H1 (cell line): Measurements from ENCODE around the gene BRD2. TPM values are rescaled to one million over a fixed set of nuclear protein-coding genes. Genes with fewer than 3 reads are reported as not detected.

Source experiments
- CTCF ChIA-PET: fragments of 300-600 bp; sonication (Branson Sonifier 250); formaldehyde crosslinking; loops from one replicate; lab custom pipeline; 2021; ENCODE audit not compliant: partially characterized antibody; lab: Charles Lee
- POLR2A ChIA-PET: fragments of 300-600 bp; sonication (Branson Sonifier 250); formaldehyde crosslinking; loops from one replicate; lab custom pipeline; 2021; ENCODE audit warnings: inconsistent platforms; ENCODE audit not compliant: partially characterized antibody; lab: Charles Lee
- DNase-seq, 2 experiments: peaks; one replicate each; pipeline versions ENCODE4 v3.0.0 to v3.0.0-alpha.2; 2010 to 2022; ENCODE audit warnings: low spot score in 2 of 2, low read depth in 1 of 2, mixed read lengths in 1 of 2
- FAIRE-seq: peaks from 2 replicates; lab custom pipeline; 2011; peaks lifted over from hg19 to GRCh38; lab: Jason Lieb, UNC
- H2AFZ ChIP-seq: 2 replicates; pipeline ENCODE4 v1.8.1; 2012; ENCODE audit warnings: low read length, inconsistent platforms
- H2AK5ac ChIP-seq: 2 replicates; pipeline ENCODE4 v1.6.1; 2013; ENCODE audit warnings: low read depth, low read length
- H2BK120ac ChIP-seq: replicated peaks from 2 replicates; pipeline ENCODE3; 2013; ENCODE audit warnings: low read depth, low read length, inconsistent platforms
- H2BK12ac ChIP-seq: 2 replicates; pipeline ENCODE4 v1.6.1; 2013; ENCODE audit warnings: low read depth, low read length
- H2BK15ac ChIP-seq: 2 replicates; pipeline ENCODE4 v1.6.1; 2013; ENCODE audit warnings: low read length
- H2BK20ac ChIP-seq: 2 replicates; pipeline ENCODE4 v1.6.1; 2013; ENCODE audit warnings: low read length
- H2BK5ac ChIP-seq: 2 replicates; pipeline ENCODE4 v1.6.1; 2013; ENCODE audit warnings: low read depth, low read length
- H3K14ac ChIP-seq: 2 replicates; pipeline ENCODE4 v1.6.1; 2013; ENCODE audit warnings: inconsistent platforms; ENCODE audit not compliant: insufficient read length
- H3K18ac ChIP-seq: 2 replicates; pipeline ENCODE4 v1.6.1; 2013; ENCODE audit warnings: low read length; ENCODE audit errors: extremely low read depth
- H3K23ac ChIP-seq: 2 replicates; pipeline ENCODE4 v1.6.1; 2013; ENCODE audit warnings: inconsistent platforms; ENCODE audit not compliant: insufficient read length
- H3K23me2 ChIP-seq: 2 replicates; pipeline ENCODE4 v1.6.1; 2013; ENCODE audit warnings: low read depth, low read length
- H3K27ac ChIP-seq: 2 replicates; pipeline ENCODE4 v1.6.1; 2011; ENCODE audit warnings: low read depth, low read length, inconsistent platforms
- H3K27me3 ChIP-seq, 4 experiments: replicated peaks in 1 of 4; 1 replicate in 1 of 4; 2 replicates in 3 of 4; pipeline versions ENCODE4 v1.6.1 to v1.8.1; 2011 to 2013; ENCODE audit warnings: low read length in 3 of 4, mild to moderate bottlenecking in 3 of 4, inconsistent platforms in 2 of 4, mixed read lengths in 2 of 4, moderate library complexity in 1 of 4; ENCODE audit not compliant: control insufficient read depth in 3 of 4, insufficient read depth in 3 of 4; ENCODE audit errors: extremely low read depth in 1 of 4
- H3K36me3 ChIP-seq, 4 experiments: 2 replicates each; pipeline versions ENCODE4 v1.6.1 to v1.8.1; 2011 to 2013; ENCODE audit warnings: mild to moderate bottlenecking in 4 of 4, low read length in 3 of 4, moderate library complexity in 2 of 4, control low read depth in 1 of 4, inconsistent platforms in 1 of 4; ENCODE audit not compliant: insufficient read depth in 4 of 4, control insufficient read depth in 2 of 4
- H3K4ac ChIP-seq: replicated peaks from 2 replicates; pipeline ENCODE3; 2013; ENCODE audit warnings: low read length, low read depth, mixed read lengths, inconsistent platforms; ENCODE audit not compliant: insufficient read length
- H3K4me1 ChIP-seq, 4 experiments: replicated peaks in 1 of 4; 1 replicate in 1 of 4; 2 replicates in 3 of 4; pipeline versions ENCODE4 v1.6.1 to v1.8.1; 2011 to 2013; ENCODE audit warnings: low read length in 3 of 4, inconsistent platforms in 2 of 4, mixed read lengths in 1 of 4; ENCODE audit not compliant: insufficient read depth in 4 of 4, control insufficient read depth in 3 of 4
- H3K4me2 ChIP-seq, 2 experiments: 2 replicates each; pipeline versions ENCODE4 v1.6.1 to v1.8.1; 2011 to 2013; ENCODE audit warnings: low read depth in 2 of 2, low read length in 2 of 2, control low read depth in 1 of 2, inconsistent platforms in 1 of 2, mild to moderate bottlenecking in 1 of 2; ENCODE audit not compliant: insufficient read depth in 1 of 2
- H3K4me3 ChIP-seq, 4 experiments: fragments of 200-600, 300-600 bp in 1 of 4; sonication (generic), shearing (Covaris generic), sonication (Bioruptor Twin) in 1 of 4; 2 replicates each; pipeline versions ENCODE4 v1.5.1 to v1.8.1; 2011 to 2016; ENCODE audit warnings: low read length in 4 of 4, low read depth in 3 of 4, control low read depth in 2 of 4, inconsistent platforms in 2 of 4, mild to moderate bottlenecking in 2 of 4, mixed read lengths in 1 of 4, moderate library complexity in 1 of 4; ENCODE audit not compliant: insufficient read depth in 2 of 4; ENCODE audit errors: extremely low read depth in 1 of 4
- H3K56ac ChIP-seq: replicated peaks from 2 replicates; pipeline ENCODE3; 2013; ENCODE audit warnings: low read depth, mild to moderate bottlenecking, mixed read lengths, low read length, inconsistent platforms; ENCODE audit not compliant: insufficient read length
- H3K79me1 ChIP-seq: 2 replicates; pipeline ENCODE4 v1.6.1; 2013; ENCODE audit warnings: low read depth, low read length, control low read depth
- H3K79me2 ChIP-seq, 2 experiments: 2 replicates each; pipeline versions ENCODE4 v1.6.1 to v1.8.1; 2012 to 2013; ENCODE audit warnings: low read length in 2 of 2, mild to moderate bottlenecking in 2 of 2, inconsistent platforms in 1 of 2; ENCODE audit not compliant: insufficient read depth in 2 of 2, control insufficient read depth in 1 of 2
- H3K9ac ChIP-seq, 4 experiments: replicated peaks in 1 of 4; 1 replicate in 1 of 4; 2 replicates in 3 of 4; pipeline versions ENCODE4 v1.6.1 to v1.8.1; 2011 to 2013; ENCODE audit warnings: low read depth in 3 of 4, low read length in 3 of 4, control low read depth in 2 of 4, mild to moderate bottlenecking in 2 of 4, moderate library complexity in 2 of 4, inconsistent platforms in 1 of 4; ENCODE audit errors: extremely low read depth in 1 of 4
- H3K9me3 ChIP-seq, 2 experiments: 2 replicates each; pipeline versions ENCODE4 v1.6.1 to v1.8.1; 2012 to 2013; ENCODE audit warnings: mild to moderate bottlenecking in 2 of 2, moderate library complexity in 2 of 2, control low read depth in 1 of 2, inconsistent platforms in 1 of 2, low read depth in 1 of 2, low read length in 1 of 2, mixed read lengths in 1 of 2; ENCODE audit not compliant: insufficient read depth in 2 of 2
- H4K20me1 ChIP-seq, 2 experiments: replicated peaks in 1 of 2; 2 replicates each; pipeline versions ENCODE3 to v1.8.1; 2011 to 2013; ENCODE audit warnings: inconsistent platforms in 2 of 2, low read length in 2 of 2, mild to moderate bottlenecking in 1 of 2; ENCODE audit not compliant: insufficient read depth in 2 of 2, control insufficient read depth in 1 of 2
- H4K5ac ChIP-seq: 2 replicates; pipeline ENCODE4 v1.6.1; 2013; ENCODE audit warnings: low read length, low read depth, mixed read lengths, inconsistent platforms; ENCODE audit not compliant: insufficient read length
- H4K8ac ChIP-seq: 2 replicates; pipeline ENCODE4 v1.8.0; 2013; ENCODE audit warnings: mild to moderate bottlenecking, moderate library complexity, low read length, inconsistent platforms; ENCODE audit not compliant: insufficient read depth; ENCODE audit errors: extremely low read depth
- H4K91ac ChIP-seq: replicated peaks from 2 replicates; pipeline ENCODE3; 2013; ENCODE audit warnings: low read length, mixed read lengths, inconsistent platforms; ENCODE audit not compliant: insufficient read length
- CBX5 ChIP-seq: fragments of 300-800, 300-1000 bp; sonication (generic); IDR thresholded peaks from 2 replicates; pipeline ENCODE4 v1.7.1; 2016; ENCODE audit warnings: antibody characterized with exemption, low read length, low read depth
- CEBPB ChIP-seq: IDR thresholded peaks from 2 replicates; pipeline ENCODE4 v1.6.1; 2012; ENCODE audit warnings: low read depth, low read length
- NRF1 ChIP-seq: IDR thresholded peaks from 2 replicates; pipeline ENCODE4 v1.6.1; 2011; ENCODE audit warnings: mild to moderate bottlenecking, low read depth, low read length, improper control_type of control experiment
- POLR2A ChIP-seq, 2 experiments: IDR thresholded peaks; 1 replicate in 1 of 2; 2 replicates in 1 of 2; pipeline ENCODE4 v1.6.1; 2011; ENCODE audit warnings: low read depth in 2 of 2, low read length in 2 of 2, mild to moderate bottlenecking in 2 of 2; ENCODE audit errors: control extremely low read depth in 1 of 2
- WGBS, 2 experiments: shearing (Covaris generic) in 1 of 2; methylation state at CpG; one replicate each; pipeline versions ENCODE4 v1.1.6 to v1.1.7; 2013 to 2015; ENCODE audit warnings: low lambda C conversion rate in 2 of 2, mixed read lengths in 2 of 2, inconsistent platforms in 1 of 2, low coverage in 1 of 2, missing lambda C conversion rate in 1 of 2; ENCODE audit not compliant: insufficient replicate concordance in 2 of 2, insufficient coverage in 1 of 2, insufficient read length in 1 of 2; ENCODE audit errors: extremely low coverage in 1 of 2, missing lambda C conversion rate in 1 of 2; 5-methylcytosine and 5-hydroxymethylcytosine counted together
- polyA plus RNA-seq, 7 experiments: library from polyadenylated mRNA; depleted of rRNA in 3 of 7; stranded (reverse) in 5 of 7; unstranded in 2 of 7; fragments of >200 nt in 5 of 7; fragments of 200-250 nt in 2 of 7; gene quantifications; 1 replicate in 5 of 7; 2 replicates in 1 of 7; 4 replicates in 1 of 7; pipeline versions ENCODE4 v1.2.1 to v1.2.3, GENCODE V29; 2011 to 2013; ENCODE audit warnings: missing spikeins in 2 of 7, mixed read lengths in 2 of 7
- total RNA-seq: library from RNA; stranded (reverse); fragmentation: NEBNext Ultra II Directional; extraction: Animal tissue kit (Norgen Biotek cat#: 25700); gene quantifications from 2 replicates; pipeline ENCODE4 v1.2.1, GENCODE V29; 2021

BRD2 gene
- total and polyA plus RNA-seq, 2 of the 8 experiments (the other 6 are each of a cell fraction or from before 2014, with no cell fraction given): 132 to 185 TPM

DNA sequence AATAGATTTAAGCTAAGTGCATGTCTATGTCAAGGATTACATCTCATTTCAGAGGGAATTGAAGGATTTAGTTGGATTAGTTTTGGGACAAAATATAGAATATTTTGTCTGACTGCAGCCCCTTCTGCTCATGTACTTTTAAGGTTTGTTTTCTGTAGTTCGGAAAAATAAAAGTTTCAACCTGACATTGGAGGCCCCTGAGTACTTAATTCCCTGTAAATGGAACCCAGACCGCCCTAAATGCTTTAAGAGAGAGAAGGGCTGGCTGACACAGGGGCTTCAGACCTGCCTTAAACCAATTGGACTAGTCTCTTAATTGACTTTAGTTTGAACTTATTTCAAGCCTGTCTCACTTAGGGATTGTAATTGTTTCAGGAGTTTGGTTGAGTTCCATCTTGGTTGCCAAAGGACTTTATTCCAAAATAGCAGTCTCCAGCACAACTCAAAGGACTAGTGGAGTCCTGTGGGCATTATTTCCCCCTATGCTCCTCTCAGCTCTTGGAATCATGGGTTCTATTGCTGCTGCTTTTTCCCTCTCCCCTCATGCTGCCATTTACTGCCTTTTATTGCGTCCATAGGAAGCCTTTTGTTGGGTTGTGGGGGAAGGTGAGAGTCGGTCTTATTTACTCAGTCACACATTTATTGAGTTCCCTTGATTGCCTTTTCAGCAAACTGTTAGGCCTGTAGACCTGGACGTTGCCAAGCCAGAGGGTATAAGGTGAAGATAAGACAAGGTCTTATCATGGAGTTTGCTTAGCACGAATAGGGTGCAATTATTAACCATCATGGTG is 14.5 kb downstream of the BRD2 start:
- Histone ChIP-seq H3K4me3 (no peak overlapping the region), H2BK12ac (no peak overlapping the region), H3K9ac (no peak overlapping the region), H3K79me1 (no peaks in the 10 kb centered on the region; the same call in 1 of the 2 replicates), H3K9me3 (no peaks in the 10 kb centered on the region), H3K27ac (no peak overlapping the region), H2BK120ac (no peak overlapping the region), H3K23me2 (no peaks in the 10 kb centered on the region), H2AK5ac (no peak overlapping the region), H2BK15ac (no peak overlapping the region), H3K56ac (no peak overlapping the region), H4K91ac (no peak overlapping the region), H3K18ac (no peak overlapping the region), H4K5ac (no peak overlapping the region), H3K36me3 (peaks cover 26 to 43% (median 35%) of the 10 kb centered on the region in 4 experiments), H2BK20ac (no peak overlapping the region), H3K79me2 (peaks cover 0 to 18% of the 10 kb centered on the region in 2 experiments; a peak in 2 of 4 replicates), H3K14ac (no peak overlapping the region), H3K4me1 (peaks cover 0 to 3% (median 2%) of the 10 kb centered on the region in 4 experiments; a peak in 4 of 7 replicates), H2AFZ (no peak overlapping the region), H3K4ac (no peak overlapping the region), H3K27me3 (no peaks in the 10 kb centered on the region), H4K8ac (no peak overlapping the region), H4K20me1 (peaks cover 17 to 22% of the 10 kb centered on the region in 2 experiments), H2BK5ac (no peak overlapping the region), H3K23ac (no peak overlapping the region), H3K4me2 (no peak overlapping the region)
- DNase-seq (no peak), FAIRE-seq (no peak)
- 75% methylated on average over 6 of the region's 6 CpGs; no CpG with 5 or more reads in 1 of the 2 experiments for WGBS, 2 experiments
- CTCF ChIA-PET: interaction anchor here (0.8 to 6.6 kb wide), 11 partner anchors 13 to 318 kb away, joined by 3 to 110 read pairs (median 5); partner anchors contain the start of genes BRD2 and HLA-DMA
- POLR2A ChIA-PET: interaction anchor here (0.7 to 33.3 kb wide), 18 partner anchors 3 to 294 kb away, joined by 3 to 1158 read pairs (median 5); partner anchors contain the start of genes B3GALT4, BRD2, HLA-DMA and HLA-DOA
- TF ChIP-seq CBX5: no peak
- TF ChIP-seq POLR2A (IDR thresholded peaks at IDR 0.05; ENCODE audit: control extremely low read depth in 1 of 2, low read depth in 2 of 2, low read length in 2 of 2): peak in 1 of 2 experiments; percentile 81; a peak in 2 of 3 replicates
- TF ChIP-seq NRF1: peak; percentile 10; the same call in 1 of the 2 replicates
- TF ChIP-seq CEBPB: no peak
